Ishikawa (cell line): ENCODE data around the gene C1GALT1.

Source experiments
- CEBPB ChIP-seq: IDR thresholded peaks from 2 replicates; pipeline ENCODE4 v1.6.1; 2012
- CREB1 ChIP-seq: IDR thresholded peaks from 2 replicates; pipeline ENCODE4 v1.6.1; 2012; ENCODE audit warnings: low read depth
- EGR1 ChIP-seq: IDR thresholded peaks from 2 replicates; pipeline ENCODE4 v1.6.1; 2012
- EP300 ChIP-seq: IDR thresholded peaks from 2 replicates; pipeline ENCODE4 v1.6.1; 2012; ENCODE audit warnings: borderline replicate concordance
- FOXM1 ChIP-seq: IDR thresholded peaks from 2 replicates; pipeline ENCODE4 v1.6.1; 2012; ENCODE audit warnings: low read depth, borderline replicate concordance
- MAX ChIP-seq: IDR thresholded peaks from 2 replicates; pipeline ENCODE4 v1.6.1; 2012
- NFIC ChIP-seq: IDR thresholded peaks from 2 replicates; pipeline ENCODE4 v1.6.1; 2012
- RAD21 ChIP-seq: IDR thresholded peaks from 2 replicates; pipeline ENCODE4 v1.6.1; 2012; ENCODE audit warnings: low read depth
- REST ChIP-seq: IDR thresholded peaks from 2 replicates; pipeline ENCODE4 v1.6.1; 2012; ENCODE audit warnings: low read depth, mild to moderate bottlenecking
- TAF1 ChIP-seq: IDR thresholded peaks from 2 replicates; pipeline ENCODE4 v1.6.1; 2012; ENCODE audit warnings: low read depth, mild to moderate bottlenecking
- TCF12 ChIP-seq: IDR thresholded peaks from 2 replicates; pipeline ENCODE4 v1.6.1; 2012; ENCODE audit warnings: low read depth
- TEAD4 ChIP-seq: IDR thresholded peaks from 2 replicates; pipeline ENCODE4 v1.6.1; 2012
- USF1 ChIP-seq: IDR thresholded peaks from 2 replicates; pipeline ENCODE4 v1.6.1; 2012
- YY1 ChIP-seq: IDR thresholded peaks from 2 replicates; pipeline ENCODE4 v1.6.1; 2012; ENCODE audit warnings: low read depth
- ZBTB7A ChIP-seq: IDR thresholded peaks from 2 replicates; pipeline ENCODE4 v1.6.1; 2012; ENCODE audit warnings: low read depth

The C1GALT1 gene

GRCh38 chr7:7216279-7216678 lies 33.9 kb downstream of the C1GALT1 start:
- TF ChIP-seq TEAD4: no peak
- TF ChIP-seq TAF1: no peak
- TF ChIP-seq EP300: no peak
- TF ChIP-seq TCF12: no peak
- TF ChIP-seq MAX: no peak
- TF ChIP-seq REST: no peak
- no peak for TF ChIP-seq EGR1
- TF ChIP-seq RAD21: no peak
- TF ChIP-seq CREB1: no peak
- no peak for TF ChIP-seq FOXM1
- TF ChIP-seq CEBPB: no peak
- TF ChIP-seq NFIC: no peak
- no peak for TF ChIP-seq YY1

GRCh38 chr7:7219216-7219615 lies 36.9 kb downstream of the C1GALT1 start:
- TF ChIP-seq RAD21: no peak
- TF ChIP-seq TAF1: no peak
- no peak for TF ChIP-seq EP300
- TF ChIP-seq CEBPB: no peak
- no peak for TF ChIP-seq CREB1

GRCh38 chr7:7220821-7221220 lies 38.5 kb downstream of the C1GALT1 start:
- TF ChIP-seq MAX (no peak), EP300 (no peak), CREB1 (no peak), TEAD4 (no peak), RAD21 (no peak), REST (no peak), CEBPB (no peak), TCF12 (no peak), NFIC (no peak)

GRCh38 chr7:7221599-7222038 lies 39.3 kb downstream of the C1GALT1 start:
- TF ChIP-seq TEAD4 (no peak), YY1 (no peak), TAF1 (no peak), CEBPB (no peak), TCF12 (no peak), NFIC (no peak), MAX (no peak), USF1 (no peak), REST (no peak), EP300 (no peak), RAD21 (no peak), CREB1 (no peak), EGR1 (no peak)

GRCh38 chr7:7223250-7223649 lies 40.9 kb downstream of the C1GALT1 start:
- TF ChIP-seq MAX: no peak
- TF ChIP-seq REST: no peak
- no peak for TF ChIP-seq TAF1
- TF ChIP-seq FOXM1: no peak
- no peak for TF ChIP-seq CEBPB
- no peak for TF ChIP-seq TEAD4
- TF ChIP-seq TCF12: no peak
- TF ChIP-seq ZBTB7A: no peak
- TF ChIP-seq NFIC: no peak
- TF ChIP-seq EP300: no peak
- TF ChIP-seq RAD21: no peak
- no peak for TF ChIP-seq CREB1
- no peak for TF ChIP-seq EGR1
- no peak for TF ChIP-seq YY1
- TF ChIP-seq USF1: no peak
